HG03520 (cell line): ENCODE data around the gene TMEM201.

Experiments used
- ATAC-seq: cut with Tn5 transposase; IDR thresholded peaks from one replicate; pipeline ENCODE4 v1.9.1; 2021; ENCODE audit warnings: mild to moderate bottlenecking, moderate library complexity; ENCODE audit not compliant: unreplicated experiment

TMEM201 gene

GRCh38 chr1:9576903-9577302 lies 11.8 kb upstream of the TMEM201 start:
- no peak for ATAC-seq

GRCh38 chr1:9577423-9577822 lies 11.3 kb upstream of the TMEM201 start:
- ATAC-seq: no peak

- ATAC-seq: no peak
These were observed 7.8 kb upstream of the TMEM201 start for GRCh38 chr1:9580942-9581341.

GRCh38 chr1:9586147-9586766 lies 2.5 kb upstream of the TMEM201 start:
- no peak for ATAC-seq

- ATAC-seq: peak; percentile 24
These were observed 520 bp downstream of the TMEM201 start for GRCh38 chr1:9589144-9589718.

GRCh38 chr1:9589719-9590157 lies 1.0 kb downstream of the TMEM201 start:
- ATAC-seq: no peak

GRCh38 chr1:9590201-9590600 lies 1.5 kb downstream of the TMEM201 start:
- no peak for ATAC-seq

DNA sequence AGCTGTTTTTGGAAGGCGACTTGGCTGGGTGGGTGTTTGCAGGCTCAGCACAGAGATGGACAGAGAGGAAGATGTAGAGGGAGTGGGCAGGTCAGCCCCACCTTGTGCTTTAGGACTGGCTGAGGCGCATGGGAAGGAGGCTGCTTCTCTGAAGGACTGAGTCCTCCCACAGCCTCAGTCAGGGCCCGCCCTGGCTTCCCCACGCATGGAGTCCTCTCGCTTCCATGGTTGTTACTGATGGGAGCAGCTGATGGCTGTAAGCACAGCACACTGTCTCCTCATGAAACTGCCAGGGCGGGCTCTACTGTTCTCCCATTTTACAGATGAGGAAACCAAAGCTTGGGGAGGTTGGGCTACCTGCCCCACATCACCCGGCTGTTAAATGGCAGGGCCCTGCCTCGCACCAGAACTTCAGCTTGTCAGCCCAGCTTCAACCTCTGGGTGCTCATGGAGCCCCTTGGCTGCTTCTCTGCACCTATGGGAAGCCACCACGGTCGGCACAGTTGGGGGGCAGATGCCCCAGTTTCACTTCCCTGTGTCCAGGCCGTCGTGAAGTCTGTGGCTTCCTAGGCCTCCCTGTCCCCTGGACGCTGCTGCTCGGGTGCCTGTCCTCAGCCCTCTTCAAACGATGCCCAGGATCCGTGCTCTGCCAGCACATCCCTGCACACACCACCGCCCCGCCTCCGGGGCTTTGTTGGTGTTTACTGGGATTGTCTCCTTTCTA lies 2.4 kb downstream of the TMEM201 start:
- ATAC-seq: no peak

DNA sequence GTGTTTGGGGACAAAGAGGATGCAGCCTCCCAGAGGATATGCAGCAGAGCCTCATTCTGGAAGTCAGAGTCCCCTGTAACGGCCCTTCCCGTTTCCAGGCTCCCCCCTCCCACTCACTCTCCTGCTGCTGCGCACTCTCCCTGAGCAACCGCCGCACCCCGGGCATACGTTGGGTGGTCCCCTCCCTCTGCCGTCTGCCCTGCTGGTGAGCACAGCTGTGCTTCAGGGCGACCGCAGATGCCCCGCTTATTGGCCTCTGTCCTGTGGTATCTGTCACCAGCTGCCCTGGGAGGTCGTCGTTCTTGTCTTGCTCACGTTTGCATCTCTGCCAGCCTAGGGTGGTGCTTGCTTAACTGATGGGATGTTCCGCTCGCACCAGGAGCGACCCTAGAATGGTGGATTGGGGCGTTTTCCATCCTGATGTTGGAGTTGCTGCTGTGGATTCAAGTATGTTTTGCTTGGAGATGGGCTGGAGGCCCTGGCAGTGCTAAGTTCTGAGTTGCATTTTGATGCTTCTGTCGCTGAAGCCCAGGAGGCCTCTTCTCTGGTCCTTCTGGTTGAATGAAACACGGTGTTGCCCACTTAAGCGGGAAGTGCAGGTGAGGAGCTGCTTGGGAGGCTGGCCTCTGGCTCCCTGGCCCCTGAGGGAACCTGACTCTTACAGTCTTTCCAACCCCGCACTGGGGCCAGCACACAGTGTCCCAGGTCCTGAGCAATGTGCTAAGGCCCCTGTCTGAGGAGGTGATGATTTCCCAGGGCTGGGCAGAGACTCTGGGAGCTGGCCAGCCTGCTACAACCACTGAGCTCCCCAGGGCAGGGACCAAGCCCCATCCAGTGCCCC lies 3.2 kb downstream of the TMEM201 start:
- ATAC-seq: no peak

DNA sequence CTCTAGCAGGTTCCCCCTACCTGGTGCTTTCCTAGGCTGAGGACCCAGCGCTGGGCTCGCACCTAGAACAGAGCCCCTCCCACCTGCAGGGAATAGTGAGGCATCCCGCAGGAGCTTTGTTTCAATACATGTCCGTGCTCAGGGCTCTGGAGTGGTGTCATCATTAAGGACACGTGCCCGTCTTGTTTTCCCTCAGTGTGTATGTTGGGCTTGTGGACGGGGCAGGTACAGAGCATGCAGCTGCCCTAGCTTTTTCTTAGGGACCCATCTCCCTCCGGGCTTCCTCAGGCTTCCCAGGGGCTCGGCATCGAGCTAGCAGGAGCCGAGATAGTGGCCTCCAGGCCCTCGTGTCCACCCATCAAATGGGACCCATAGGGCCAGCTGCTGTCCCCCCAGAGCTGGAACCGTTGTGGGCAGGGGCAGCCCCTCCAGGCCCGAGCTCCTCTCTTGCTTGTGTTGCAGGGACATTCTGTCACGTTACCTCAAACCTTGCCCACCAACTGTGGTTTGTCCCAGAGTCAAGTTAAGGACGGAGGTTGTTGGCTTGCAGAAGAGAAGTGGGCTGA lies 3.9 kb downstream of the TMEM201 start:
- no peak for ATAC-seq

- ATAC-seq: no peak
These were observed 4.4 kb downstream of the TMEM201 start for GRCh38 chr1:9593147-9593491.

DNA sequence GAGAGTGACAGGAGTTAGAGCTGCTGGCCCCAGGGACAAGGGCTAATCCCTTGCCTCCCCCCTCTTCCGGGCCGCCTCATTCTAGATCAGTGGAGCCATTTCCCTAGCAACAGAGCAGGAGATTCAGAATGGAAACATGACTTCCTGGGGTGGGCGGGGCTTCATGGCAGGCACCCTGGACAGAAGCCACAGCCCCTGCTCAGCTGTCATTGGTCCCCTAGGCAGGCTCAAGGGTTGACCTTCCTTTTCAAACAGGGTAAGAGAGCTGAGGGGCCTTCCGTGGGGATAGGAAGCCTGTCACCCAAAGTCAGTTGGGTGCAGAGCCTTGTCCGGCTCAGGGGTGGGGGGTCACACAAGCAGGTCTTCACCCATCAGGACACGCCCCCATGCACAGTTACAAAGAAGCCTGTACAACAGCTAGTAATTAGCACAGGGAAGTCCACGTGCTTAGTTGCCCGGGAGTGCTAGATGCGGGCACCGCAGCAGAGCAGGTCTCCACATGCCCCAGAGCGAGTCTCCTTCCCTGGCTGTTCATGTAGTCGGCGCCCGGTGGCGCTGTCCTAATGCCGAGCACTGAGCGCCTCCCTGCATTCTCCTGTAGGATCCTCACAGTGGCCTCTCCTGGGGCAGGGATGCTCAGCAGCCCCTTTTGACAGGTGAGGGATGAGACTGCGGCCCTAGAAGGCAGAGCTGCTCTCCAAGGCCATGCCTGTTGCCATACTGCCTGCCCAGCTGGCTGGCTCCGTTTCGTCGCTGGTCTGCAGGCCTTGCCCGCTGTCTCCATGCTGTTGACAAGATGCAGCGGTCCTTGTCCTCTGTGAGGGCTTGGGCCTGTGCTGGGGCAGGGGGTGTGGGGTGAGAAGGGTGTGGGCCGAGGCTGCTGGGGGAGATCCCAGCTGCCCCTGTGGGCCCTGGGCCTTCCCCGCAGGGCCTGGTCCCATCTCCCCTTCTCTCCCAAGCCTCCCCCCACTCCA lies 5.1 kb downstream of the TMEM201 start:
- no peak for ATAC-seq

DNA sequence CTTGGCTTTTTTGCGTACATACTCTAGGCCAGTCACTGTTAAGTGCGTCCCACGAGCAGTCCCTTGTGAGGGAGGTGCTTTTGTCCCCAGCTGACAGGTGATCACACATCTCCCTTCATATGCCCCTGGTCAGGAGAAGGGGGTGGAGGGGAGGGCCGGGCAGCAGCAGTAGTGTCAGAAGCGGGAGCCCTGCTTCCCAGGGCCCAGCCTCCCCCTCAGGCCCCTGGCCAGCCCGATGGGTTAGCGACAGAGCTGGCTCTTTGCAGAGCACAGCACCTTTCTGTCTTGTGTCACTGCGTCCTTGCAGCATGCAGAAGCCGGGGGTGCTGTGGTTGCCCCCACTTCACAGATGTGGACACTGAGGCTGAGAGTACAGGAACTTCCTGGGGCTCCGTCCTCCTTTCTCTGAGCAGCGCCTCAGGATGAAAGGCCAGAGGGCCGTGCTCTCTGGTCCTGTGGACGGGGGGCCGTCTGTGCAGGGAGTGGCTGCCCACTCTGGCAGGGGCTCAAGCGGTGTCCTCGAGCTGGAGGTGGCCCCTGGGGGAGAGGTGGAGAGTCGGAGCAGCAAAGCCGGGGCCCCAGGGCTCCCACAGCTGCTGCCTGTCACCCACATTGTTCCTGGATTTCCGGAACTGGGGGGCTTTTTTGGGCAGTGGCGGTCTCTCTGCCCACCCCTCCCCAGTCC lies 5.9 kb downstream of the TMEM201 start:
- no peak for ATAC-seq

- no peak for ATAC-seq
These were observed 6.7 kb downstream of the TMEM201 start for GRCh38 chr1:9595156-9595967.

- ATAC-seq: no peak
These were observed 7.2 kb downstream of the TMEM201 start for GRCh38 chr1:9595968-9596340.

DNA sequence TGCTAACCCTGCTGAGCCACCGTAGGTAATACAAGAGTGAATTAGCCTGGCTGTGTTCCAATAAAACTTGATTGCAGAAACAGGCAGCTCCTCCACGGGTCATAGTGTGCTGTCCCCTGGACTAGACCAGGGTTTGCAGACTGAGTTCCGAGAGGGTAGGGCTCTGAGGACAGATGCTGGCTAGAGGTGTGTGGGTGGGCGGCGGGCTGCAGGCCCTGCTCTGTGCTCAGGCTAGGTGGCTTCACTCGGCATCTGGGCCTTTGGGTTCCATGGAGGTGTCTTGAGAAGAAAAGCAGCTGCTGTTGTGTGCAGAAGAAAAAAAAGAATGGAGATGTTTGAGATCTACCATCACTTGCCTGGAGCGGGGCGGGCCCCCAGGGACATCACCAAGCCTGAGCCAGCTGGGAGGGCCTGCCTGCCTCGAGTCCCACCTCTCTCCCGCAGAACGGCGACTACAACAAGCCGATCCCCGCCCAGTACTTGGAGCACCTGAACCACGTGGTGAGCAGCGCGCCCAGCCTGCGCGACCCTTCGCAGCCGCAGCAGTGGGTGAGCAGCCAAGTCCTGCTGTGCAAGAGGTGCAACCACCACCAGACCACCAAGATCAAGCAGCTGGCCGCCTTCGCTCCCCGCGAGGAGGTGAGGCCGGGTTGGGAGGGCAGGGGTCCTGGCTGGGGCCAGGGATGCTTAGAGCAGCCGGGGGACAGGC lies 7.9 kb downstream of the TMEM201 start:
- ATAC-seq: no peak

DNA sequence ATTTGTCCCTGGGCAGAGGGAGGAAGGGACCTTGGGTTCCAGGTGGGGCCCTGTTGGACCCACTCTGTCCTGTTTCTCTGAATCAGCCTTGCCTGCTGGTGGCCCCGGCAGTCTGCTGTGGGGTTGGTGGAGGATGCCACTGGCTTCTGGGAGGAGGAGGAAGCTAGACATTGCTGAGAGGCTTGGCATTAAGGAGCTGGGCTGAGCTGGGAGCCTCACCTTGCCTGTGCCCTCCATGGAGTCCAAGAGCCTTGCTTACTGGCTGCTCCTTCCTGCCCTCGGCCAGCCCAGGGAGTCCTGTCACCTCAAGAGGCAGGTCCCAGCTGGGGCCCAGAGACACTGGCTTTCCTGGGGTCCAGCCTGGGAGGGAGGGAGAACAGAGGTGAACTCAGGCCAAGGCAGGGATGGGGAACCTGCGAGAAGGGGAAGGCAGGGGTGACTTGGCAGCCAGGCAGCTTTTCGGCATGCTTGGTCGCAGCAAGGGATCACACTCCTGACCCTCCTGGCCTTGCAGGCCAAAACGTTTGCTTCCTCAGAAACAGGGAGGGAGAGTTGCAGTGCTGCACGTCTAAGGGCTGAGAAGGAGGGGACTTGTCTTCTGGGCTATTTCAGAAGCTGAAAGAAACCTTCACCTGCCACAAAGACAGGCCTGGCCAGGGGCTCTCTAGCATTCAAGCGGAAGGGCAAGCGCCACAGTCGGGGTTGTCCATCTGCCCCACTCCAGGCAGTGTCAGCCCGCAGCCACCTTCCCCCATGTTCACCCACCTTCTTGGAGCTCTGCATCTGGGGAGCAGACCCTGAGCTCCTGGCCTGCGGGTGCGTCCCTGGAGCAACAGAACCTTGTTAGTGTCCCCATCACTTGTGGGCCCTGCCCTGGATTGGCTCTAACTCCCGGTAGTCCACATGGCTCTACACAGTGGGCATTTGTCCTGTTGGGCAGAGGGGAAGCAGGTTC lies 8.9 kb downstream of the TMEM201 start:
- ATAC-seq: no peak
